T follicular helper cell (primary cell): Measurements from ENCODE around the gene SCIN.

Source experiments
- DNase-seq: peaks from one replicate; pipeline ENCODE4 v3.0.0-alpha.2; 2020; ENCODE audit warnings: low read depth

Gene SCIN

DNA sequence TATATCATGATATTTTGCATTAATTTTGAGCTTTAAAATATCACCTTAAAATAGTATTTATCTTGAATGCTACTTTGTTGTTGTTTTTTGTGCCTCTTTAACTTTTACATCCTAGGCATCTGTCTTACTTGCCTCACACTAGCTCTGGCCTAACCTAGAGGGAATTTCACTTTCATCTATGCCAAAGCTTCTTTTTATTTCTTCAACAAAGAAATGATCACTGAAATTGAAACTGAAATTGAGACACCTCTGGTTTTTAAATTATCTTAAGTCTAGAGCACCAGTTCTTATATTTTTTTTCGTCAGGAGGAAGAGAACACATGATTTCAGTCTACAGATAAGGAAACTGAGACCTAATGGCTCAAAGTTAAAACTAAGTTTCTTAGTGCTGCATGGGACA, 3.5 kb upstream of the SCIN start:
- DNase-seq: no peak

DNA sequence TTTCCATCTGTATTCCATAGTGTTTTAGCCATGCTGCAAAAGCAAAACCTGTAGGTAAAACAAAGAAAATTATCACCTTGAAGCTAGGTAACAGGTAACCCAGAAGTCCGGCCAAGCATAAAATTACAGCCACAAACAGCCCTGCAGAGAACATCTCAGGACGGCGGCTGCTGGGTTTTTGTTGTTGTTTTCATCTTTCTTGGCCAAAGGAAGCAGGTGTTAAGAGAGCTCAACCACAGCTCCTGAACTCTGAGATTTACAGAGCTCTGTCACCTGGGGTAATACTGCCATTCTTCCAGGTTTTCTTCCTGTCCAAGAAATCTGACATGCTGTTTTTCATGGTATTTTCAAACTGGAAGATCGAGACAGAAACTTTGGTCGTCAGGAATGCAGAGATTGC, 847 bp upstream of the SCIN start:
- DNase-seq: no peak

DNA sequence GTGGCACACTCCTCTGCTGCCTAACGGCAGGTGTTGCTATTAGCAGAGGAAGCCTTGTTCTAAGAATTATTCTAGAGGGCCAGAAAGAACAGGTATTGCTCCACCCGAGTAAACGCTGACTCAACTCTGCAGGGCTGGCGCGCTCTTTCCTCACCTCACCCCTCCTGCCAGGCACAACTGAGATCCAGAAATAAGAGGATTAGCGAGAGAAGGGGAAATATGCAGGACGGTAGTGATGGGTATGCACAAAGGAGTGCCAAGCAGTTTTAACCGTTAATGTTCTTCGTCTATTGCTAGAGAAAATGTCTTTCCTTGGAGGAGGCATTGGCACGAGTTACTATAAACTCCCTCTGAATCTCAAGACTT, 369 bp upstream of the SCIN start:
- DNase-seq: no peak

DNA sequence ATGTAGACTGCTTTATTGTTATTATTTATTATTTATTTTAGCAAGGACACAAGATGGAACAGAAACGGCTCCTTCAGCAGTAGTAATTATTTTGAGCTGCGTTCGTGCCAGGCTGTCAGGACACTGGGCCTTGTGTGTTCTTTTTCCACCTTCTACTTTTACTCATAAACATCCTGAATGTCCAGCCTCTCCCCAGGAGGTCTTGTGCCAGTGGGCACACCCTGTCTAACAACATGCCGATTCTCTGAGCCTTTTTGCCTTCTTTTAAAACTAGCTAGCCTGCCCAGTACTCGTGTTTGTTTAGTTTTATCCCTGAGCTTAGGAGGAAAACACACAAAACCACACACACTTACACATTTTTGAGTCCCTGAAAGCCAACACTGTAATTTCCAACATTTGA, 1.2 kb downstream of the SCIN start:
- no peak for DNase-seq

DNA sequence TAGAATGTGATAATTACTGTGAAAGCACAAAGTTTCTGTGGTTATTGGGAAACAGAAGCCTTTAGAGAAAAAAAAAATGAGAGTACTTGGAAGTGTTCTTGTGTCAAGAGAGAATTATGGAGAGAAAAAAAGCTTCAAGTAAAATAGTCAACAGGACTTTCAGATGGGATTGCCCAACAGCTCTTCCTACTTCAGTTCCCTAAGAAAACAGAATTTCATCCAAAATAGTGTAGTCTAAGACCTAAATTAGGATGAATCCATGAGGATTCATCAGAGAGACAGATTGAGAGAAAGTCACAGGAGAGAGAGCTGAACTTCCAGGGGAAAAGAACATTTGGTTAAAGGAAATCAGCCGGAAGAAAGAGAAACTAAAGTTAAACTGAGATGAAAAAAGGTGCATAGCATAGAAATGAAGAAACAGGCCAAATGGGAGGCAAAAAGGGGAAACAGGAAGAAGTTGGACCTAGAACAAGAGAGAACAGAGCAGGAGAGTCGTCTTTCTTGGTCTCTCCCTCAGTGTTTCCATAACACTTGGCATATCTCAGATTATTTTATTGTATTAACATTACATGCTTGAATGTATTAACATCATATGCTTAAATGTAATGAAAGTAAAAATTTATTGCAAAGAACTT, 2.5 kb downstream of the SCIN start:
- DNase-seq: no peak

DNA sequence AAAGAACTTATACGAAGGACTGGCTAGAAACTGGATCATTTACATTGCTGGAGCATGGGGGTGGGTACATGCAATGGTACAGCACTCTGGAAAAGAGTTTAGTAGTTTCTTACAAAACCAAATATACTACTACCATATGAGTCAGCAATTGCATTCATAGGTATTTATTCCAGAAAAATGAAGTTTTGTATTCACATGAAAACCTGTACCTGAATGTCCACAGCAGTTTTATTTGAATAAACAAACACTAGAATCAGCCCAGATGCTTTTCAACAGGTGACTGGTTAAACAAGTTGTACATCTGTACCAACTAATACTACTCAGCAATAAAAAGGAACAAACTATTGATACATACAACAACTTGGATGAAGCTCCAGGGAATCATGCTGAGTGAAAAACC, 3.4 kb downstream of the SCIN start:
- DNase-seq: no peak

DNA sequence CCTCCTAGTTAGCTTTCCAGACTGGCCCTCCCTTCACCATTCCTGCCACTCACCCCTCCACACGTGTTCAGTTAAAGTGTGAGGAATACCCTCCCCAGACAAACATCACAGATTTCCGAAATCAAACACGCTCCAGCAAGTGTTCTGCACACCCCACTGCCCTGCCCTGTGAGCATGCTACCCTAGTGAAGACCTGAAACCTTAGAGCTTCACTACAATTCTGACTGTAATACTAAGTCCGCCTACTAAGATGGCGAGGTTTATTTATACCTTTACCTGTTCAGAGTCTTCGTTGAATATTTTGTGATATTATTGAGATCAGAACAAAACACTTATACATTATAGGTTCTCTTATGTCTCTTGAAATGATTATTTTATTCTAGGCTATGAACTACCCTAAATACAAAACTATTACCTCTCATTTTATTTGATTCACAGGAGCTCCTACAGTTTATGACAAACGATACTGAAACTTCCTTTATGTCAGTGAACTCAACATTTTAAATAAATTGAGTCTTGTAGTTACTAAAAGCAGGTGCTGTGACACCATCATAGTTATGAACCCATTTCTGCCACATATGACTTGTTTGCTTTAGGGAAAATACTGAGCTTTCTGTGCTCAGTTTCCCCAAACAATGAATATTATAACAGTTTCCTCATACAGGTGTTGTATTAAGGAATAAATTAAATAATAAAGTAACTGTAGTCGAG, 8.6 kb downstream of the SCIN start:
- DNase-seq: no peak

DNA sequence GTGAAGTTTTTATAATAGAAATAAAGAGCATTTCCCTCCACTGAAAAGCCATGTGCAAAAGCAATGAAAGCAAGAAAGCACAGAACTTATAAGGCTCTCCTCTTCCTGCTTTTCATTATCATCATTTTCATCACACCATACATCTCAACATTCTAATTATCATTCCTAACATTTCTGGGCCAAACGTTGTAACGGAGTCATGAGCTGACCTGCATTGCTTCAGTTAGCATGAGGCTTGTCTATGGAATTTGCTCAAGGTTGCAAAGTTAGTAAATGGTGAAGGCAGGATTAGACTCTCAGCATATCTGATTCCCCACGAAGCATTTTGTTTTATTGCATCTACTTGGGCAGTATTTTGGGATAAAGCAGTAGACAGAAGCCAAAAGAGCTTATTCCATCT, 11.4 kb downstream of the SCIN start:
- no peak for DNase-seq

DNA sequence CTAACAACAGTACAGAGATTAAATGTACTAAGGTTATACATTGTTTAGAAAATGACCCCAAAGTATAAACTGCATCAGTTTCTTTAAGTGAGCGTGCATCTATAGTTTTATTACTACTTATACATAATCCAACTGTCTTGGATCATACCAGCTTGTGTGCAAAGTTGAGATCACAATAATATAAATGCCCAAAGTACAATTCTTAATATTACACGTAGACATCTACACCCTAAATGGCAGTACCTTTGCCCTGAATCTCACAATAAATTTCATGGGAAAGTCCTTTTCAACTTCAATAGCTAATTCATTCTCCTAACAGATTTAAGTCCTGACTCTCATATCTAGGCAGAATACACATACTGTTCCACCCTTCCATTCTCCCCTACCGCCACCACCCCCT, 11.8 kb downstream of the SCIN start:
- no peak for DNase-seq

DNA sequence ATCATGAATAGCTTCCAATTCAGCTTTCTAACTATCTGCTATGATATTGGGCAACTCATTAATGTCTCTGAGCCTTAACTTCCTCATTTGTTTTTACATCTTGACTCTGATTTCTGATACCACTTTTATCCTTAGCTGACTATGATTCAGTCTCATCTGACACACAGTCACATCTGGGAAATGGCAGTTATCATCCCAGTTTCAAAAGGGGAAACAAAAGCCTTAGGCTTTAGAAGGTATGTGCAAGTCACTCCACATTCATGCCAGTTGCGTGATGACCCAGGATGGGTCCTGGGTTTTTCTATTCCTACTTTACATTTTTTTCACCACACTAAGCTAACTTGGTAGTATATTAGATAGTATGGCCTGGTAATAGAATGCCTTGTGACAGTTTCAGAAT, 12.7 kb downstream of the SCIN start:
- DNase-seq: no peak

DNA sequence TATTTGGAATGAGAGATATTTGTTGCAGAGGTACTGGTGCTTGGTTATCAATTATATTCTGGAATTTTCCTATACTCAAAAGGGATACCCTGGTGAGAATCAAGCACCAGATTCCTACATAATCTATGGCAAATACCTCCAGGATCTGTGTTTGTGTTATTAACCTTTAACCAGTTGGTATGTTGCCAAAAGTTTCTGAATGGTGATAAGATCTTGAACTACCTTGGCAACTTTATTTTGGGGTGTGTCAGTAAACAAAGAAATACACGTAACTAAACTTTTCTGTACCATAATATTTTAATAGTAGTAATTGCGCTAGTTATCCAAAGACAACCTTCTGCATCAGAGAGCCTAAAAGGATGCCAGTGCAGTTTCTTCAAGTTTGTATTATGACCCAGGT, 13.4 kb downstream of the SCIN start:
- DNase-seq: no peak

DNA sequence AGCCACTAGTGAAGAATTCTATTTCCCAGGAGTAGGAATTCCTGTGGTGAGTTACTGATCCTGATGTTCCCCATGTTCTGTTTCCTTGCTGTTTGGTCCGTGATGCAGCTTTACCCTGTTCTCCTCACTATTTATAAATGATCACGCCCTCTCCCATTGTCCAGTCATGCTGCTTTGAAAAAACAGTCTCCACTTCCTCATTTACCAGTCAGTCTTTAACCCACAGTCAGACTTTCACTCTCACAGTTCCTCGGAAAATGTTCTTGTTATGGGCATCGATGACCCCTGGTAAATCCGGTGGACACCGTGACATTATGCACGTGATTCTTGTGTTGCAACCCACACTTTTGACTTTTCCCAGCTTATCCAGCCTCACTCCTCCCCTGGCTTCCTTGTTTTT, 14.4 kb downstream of the SCIN start:
- no peak for DNase-seq

DNA sequence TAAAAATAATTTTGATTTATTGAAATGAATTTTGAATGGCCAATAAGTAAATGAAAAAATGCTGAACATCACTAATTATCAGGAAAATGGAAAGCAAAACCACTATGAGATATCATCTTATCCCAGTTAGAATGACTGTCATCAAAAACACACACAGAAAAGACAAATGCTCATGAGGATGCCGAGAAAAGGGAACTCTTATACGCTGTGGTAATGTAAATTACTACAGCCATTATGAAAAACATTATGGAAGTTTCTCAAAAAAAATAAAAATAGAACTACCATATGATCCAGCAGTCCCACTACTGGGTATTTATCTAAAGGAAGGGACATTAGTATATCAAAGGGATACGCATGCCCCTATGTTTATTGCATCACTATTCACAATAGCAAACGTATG, 15.8 kb downstream of the SCIN start:
- DNase-seq: no peak

DNA sequence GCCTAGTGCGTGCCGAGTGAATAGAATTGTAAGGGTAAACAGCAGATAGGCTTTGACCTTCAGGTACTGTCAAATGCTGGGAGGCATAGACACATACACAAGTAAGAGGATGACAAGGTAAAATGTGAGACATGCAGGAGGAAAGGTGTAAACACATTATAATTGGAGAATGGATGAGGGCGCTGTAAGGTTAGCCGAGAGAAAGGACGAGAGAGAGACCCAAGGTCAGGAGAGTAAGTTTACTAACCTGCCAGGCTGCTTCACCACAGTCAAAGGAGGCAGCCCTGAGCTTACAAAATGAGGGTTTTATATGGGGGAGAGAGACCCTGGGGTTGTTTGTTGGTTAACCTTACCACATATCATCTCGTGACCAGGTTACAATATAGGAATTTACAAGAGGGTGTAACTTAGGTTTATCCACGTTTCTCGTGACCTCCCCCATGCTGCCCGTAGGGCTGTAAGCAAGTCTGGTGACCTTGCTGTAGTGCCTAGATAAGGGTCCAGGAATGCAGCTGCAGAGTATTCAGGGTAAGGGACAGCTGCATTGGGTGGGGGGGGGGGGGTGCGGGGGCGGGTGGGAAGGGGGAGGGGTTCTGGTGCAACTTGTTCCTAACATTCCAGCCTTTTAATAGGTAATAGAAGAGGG, 17.9 kb downstream of the SCIN start:
- no peak for DNase-seq

DNA sequence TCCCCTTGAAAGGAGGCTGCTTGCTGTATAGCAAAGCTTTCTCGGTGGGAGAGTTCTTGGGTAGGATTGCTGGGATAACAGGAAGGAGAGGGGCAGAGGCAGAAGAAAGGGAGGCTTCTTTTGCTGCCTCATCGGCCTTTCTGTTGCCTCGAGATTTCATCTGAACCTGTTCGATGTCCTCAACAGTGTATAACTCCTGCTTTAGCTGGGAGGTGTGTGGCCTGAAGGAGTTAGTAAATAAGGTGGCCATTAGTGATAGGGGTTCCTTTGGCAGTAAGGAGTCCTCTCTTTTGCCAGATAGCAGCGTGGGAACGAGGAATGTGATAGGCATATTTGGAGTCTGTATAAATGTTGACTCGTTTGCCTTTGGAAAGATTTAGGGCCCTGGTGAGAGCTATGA, 20.0 kb downstream of the SCIN start:
- DNase-seq: no peak

DNA sequence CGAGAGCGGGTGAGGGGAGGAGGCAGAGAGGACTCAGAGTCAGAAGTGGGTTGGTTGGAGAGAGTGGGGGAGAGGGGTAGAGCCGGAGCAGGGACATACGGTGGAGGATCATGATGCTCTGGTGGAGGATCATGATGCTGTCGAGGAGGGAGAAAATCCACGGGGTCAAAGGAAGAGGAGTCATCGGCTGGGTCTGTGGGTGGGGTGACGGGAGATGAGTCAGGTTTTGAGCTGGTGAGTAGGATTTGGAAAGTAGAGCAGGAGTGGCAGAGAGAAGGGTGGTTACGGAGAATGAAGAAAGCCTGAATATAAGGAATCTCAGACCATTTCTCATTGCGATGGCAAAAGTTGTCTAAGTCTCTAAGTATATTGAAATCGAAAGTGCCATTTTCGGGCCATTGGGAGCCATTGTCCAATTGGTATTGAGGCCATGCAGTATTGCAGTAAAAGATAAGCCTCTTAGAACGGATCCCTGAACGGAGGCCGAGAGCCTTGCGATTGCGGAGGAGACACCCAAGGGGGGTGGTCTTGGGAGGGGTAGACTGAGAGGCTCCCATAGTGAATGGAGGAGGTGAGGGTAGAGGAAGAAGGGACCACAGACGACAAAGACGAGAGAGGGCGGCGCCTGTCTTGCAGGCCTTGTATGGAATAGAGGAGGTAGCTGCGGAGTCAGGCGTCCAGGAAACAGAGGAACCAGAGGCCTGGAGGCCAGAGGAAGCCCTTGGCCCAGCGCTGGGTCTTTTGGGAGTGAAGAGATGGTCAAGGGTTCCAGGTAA, 23.8 kb downstream of the SCIN start:
- DNase-seq: no peak

DNA sequence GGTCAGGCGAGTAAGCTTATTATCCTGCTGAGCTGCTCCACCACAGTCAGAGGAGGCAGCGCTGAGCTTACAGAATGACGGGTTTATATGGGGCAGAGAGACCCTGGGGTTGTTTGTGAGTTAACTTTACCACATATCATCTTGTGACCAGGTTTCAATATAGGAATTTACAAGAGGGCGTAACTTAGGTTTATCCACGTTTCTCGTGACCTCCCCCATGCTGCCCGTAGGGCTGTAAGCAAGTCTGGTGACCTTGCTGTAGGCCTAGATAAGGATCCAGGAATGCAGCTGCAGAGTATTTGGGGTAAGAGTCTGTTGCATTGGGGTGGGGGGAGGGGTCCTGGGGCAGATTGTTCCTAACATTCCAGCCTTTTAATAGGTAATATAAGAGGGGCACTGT, 24.6 kb downstream of the SCIN start:
- no peak for DNase-seq

DNA sequence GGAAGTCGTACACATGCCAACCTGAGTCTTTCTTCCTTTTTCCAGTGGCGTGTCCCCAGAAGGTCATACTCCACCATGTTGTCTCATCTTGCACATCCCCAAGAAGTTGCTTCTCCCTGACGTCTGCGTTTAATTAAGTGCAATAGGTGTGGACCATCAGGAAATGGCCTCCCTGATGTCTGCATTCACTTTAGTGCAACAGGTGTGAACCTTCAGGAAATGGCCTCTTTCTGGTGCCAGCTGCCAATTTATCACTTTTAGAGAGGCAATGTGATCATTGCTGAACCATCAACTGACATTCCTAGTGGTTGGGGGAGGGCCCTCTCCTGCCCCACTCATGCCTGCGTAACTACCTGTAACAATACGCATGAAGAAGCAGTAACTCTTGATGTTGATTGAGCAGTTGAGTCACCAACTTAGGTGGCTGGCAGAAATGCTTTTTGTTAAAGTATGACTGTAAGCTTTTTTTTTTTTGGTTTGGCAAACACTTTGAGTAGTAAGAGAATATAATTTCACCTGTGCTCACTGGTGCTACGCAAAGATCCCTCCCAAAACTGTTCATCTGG, 25.8 kb downstream of the SCIN start:
- no peak for DNase-seq

DNA sequence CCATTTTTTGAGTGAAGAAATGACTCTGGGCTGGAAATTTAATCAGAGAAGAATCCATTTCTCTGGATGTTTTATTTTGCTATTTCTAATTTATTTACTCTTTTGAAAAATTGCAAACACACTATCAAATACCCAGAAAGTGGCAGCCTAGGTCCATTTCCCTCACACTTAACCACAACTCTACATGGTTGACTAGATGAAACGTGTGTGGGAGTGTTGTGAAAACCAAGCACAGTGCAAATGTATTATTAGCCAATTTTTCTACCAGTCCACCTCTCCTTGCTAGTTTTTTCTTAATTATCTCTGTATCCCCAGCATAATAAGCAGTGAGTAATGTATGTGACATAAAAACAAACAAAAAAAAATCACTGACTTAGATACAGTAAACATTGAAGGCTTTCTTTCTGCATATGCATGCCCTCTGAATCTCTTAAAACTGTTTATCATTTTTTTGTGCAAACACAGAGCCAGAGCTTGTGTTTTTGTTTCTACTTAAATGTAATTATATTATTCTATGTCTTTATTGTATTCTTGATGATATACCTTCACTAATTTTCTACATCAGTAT, 30.9 kb downstream of the SCIN start:
- no peak for DNase-seq

DNA sequence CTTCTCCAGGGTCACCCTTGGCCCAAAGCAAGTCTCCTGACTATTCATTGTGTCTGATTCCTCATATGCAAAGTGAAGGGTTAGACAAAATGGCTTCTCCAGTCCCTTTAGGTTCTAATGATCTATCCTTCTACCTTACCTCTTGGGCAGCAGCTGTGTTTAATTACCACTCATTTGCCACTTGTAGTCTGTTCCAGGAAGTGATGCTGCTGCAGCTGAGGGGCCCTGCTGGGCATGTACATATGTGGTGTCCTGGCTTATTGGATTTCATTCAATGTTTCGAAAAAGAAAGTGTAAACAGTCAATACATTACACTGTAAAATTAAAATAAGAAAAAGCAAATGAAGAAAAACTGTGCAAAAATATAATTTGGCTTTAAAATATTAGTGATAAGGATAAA, 36.6 kb downstream of the SCIN start:
- no peak for DNase-seq

DNA sequence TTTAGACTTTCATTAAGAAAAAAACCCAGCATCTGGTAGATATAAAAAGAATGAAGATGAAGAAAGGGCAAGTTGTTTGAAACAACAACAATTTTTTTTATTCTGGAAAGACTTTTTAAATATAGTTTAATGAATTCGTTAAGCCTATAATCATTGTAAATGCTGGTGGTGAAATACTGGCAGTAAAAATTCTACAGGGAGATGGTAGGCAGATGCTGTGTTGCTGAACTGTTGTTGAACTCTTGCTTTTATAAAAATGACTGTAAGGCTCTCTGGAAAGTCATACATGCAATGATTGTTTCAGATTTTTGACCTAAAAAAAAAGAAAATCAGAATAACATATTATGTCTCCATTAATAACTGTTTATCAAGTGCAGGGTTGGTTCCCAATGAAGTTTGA, 39.0 kb downstream of the SCIN start:
- no peak for DNase-seq

DNA sequence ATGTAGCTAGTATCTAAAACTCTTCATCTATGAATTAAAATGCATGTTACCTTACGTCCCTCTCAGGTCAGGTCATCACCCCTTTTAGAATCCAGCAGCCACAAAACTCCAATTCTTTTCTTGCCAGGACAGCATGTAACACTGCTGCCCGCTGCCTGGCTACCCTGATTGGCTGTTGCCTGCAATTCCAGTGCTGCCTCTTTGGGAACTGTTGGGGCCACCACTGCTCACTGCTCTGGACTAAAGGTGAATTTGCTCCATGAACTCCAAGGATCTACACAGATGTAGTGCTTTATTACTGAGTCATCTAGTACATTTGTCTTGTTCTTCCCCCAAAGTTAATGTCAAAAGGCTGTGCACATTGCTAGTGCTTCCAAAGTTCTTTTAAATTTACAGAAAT, 40.4 kb downstream of the SCIN start:
- no peak for DNase-seq
